Measurements from ENCODE around the gene CEACAM16. TPM values are rescaled to one million over a fixed set of nuclear protein-coding genes. Genes with fewer than 3 reads are reported as not detected.
"Not testable (repeated sequence)": the region's sequence is repeated elsewhere in the genome, so short reads cannot be mapped to it uniquely, and the experiment has no call there.

Gene CEACAM16
- total RNA-seq, 1 donor = not detected

GRCh38 chr19:44675521-44675920 is 23.4 kb upstream of the CEACAM16 start:
- DNase-seq (ENCODE audit: low read depth in 2 of 3, low spot score in 2 of 3) = no peak

- DNase-seq (ENCODE audit: low read depth in 2 of 3, low spot score in 2 of 3) = no peak
Observed at GRCh38 chr19:44677019-44677811, 21.7 kb upstream of the CEACAM16 start.

- DNase-seq (ENCODE audit: low read depth in 2 of 3, low spot score in 2 of 3) = no peak
Observed at GRCh38 chr19:44680536-44680935, 18.4 kb upstream of the CEACAM16 start.

- DNase-seq (ENCODE audit: low read depth in 2 of 3, low spot score in 2 of 3) = no peak
Observed at GRCh38 chr19:44681992-44682790, 16.8 kb upstream of the CEACAM16 start.

- no peak for DNase-seq (ENCODE audit: low read depth in 2 of 3, low spot score in 2 of 3)
Observed at GRCh38 chr19:44682807-44683206, 16.1 kb upstream of the CEACAM16 start.

GRCh38 chr19:44683434-44684210 is 15.3 kb upstream of the CEACAM16 start:
- no peak for DNase-seq (ENCODE audit: low read depth in 2 of 3, low spot score in 2 of 3)

GRCh38 chr19:44684396-44684795 is 14.6 kb upstream of the CEACAM16 start:
- not testable (repeated sequence) for DNase-seq (ENCODE audit: low read depth in 2 of 3, low spot score in 2 of 3)

GRCh38 chr19:44684892-44685863 is 13.8 kb upstream of the CEACAM16 start:
- DNase-seq (ENCODE audit: low read depth in 2 of 3, low spot score in 2 of 3) = peak in 2 of 3 donors; percentile 22 to 29

- no peak for DNase-seq (ENCODE audit: low read depth in 2 of 3, low spot score in 2 of 3)
Observed at GRCh38 chr19:44685877-44686276, 13.1 kb upstream of the CEACAM16 start.

- no peak for DNase-seq (ENCODE audit: low read depth in 2 of 3, low spot score in 2 of 3)
Observed at GRCh38 chr19:44686896-44687295, 12.1 kb upstream of the CEACAM16 start.

GRCh38 chr19:44687888-44688287 is 11.1 kb upstream of the CEACAM16 start:
- DNase-seq (ENCODE audit: low read depth in 2 of 3, low spot score in 2 of 3) = peak in 1 of 3 donors; percentile 23

GRCh38 chr19:44689290-44690130 is 9.4 kb upstream of the CEACAM16 start:
- DNase-seq (ENCODE audit: low read depth in 2 of 3, low spot score in 2 of 3) = peak; percentile 63 to 85 (median 83)

GRCh38 chr19:44690131-44690440 is 8.9 kb upstream of the CEACAM16 start:
- DNase-seq (ENCODE audit: low read depth in 2 of 3, low spot score in 2 of 3) = no peak

GRCh38 chr19:44692379-44692721 is 6.6 kb upstream of the CEACAM16 start:
- DNase-seq (ENCODE audit: low read depth in 2 of 3, low spot score in 2 of 3) = no peak

- DNase-seq (ENCODE audit: low read depth in 2 of 3, low spot score in 2 of 3) = peak in 1 of 3 donors; percentile 36
Observed at GRCh38 chr19:44694184-44694579, 4.8 kb upstream of the CEACAM16 start.

- peak in 2 of 3 donors; percentile 22 to 24 for DNase-seq (ENCODE audit: low read depth in 2 of 3, low spot score in 2 of 3)
Observed at GRCh38 chr19:44696939-44697669, 1.8 kb upstream of the CEACAM16 start.

GRCh38 chr19:44697670-44698034 is 1.3 kb upstream of the CEACAM16 start:
- DNase-seq (ENCODE audit: low read depth in 2 of 3, low spot score in 2 of 3) = no peak

GRCh38 chr19:44700547-44700946 is 1.6 kb downstream of the CEACAM16 start:
- no peak for DNase-seq (ENCODE audit: low read depth in 2 of 3, low spot score in 2 of 3)

GRCh38 chr19:44701228-44701627 is 2.3 kb downstream of the CEACAM16 start:
- no peak for DNase-seq (ENCODE audit: low read depth in 2 of 3, low spot score in 2 of 3)
